Measurements from ENCODE around the gene ARIH2.
A peak's percentile ranks its signal among the peaks of the same experiment; 100 is the strongest.

The ARIH2 gene

DNA sequence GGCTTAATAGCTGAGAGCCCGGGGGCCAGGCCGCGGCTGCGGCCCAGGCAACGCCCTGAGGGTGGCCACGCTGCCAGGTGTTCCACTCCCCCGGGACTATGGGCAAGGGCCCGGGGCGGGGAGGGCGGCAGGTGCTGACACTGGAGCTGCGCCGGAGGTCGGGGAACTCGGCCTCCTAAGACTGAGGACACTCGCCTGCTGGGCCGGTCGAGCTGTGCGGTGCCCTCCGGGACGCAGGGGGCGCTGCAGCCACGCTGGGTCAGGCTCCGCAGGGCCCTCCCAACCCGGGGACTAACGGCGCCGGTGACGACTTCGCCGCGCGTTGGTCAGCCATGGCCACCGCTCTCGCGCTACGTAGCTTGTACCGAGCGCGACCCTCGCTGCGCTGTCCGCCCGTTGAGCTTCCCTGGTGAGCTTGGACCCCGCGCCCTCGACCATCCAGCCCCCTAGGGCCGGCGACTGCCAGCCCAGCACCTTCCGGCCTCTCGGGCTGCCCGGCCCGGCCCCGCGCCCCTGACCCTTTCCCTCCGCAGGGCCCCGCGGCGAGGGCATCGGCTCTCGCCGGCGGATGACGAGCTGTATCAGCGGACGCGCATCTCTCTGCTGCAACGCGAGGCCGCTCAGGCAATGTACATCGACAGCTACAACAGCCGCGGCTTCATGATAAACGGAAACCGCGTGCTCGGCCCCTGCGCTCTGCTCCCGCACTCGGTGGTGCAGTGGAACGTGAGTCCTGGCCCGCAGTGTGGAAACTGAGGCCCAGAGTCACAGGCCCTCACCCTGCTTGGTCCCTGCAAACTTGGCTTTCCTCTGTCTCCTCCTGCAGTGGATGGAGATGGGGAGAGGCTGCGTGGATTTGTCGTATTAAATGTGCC lies 103.4 kb downstream of the ARIH2 start, which contains the start of gene NDUFAF3:
Gene NDUFAF3 (plus strand): TSS at position 309 of the 875 bp plus-strand sequence. CDS start 24 bp downstream, at position 333.
- peak; percentile 94 for DNase-seq

DNA sequence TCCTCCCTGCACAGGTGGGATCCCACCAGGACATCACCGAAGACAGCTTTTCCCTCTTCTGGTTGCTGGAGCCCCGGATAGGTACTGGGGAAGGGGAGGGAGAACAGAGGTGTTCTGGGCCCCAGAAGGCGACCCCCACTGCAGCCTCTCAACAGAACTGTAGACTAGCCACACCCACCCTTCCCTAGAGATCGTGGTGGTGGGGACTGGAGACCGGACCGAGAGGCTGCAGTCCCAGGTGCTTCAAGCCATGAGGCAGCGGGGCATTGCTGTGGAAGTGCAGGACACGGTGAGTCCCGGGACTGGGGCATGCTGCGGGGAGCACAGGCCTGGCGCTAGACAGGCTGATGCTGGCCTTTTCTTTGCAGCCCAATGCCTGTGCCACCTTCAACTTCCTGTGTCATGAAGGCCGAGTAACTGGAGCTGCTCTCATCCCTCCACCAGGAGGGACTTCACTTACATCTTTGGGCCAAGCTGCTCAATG lies 104.1 kb downstream of the ARIH2 start:
- no peak for DNase-seq

DNA sequence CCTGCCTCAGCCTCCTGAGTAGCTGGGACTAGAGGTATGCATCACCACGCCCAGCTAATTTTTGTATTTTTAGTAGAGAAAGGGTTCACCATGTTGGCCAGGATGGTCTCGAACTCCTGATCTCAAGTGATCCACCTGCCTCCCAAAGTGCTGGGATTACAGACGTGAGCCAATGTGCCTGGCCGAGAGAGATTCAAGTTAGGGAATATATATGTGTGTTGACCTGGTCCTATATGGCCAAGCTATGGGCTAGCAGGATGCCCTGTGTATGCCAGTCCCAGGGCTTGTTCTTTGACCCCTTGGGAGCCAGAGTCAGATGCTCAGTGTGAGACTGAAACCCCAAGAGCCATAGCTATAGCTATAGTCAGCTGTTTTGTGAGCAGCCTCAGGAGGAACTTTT lies 105.1 kb downstream of the ARIH2 start:
- DNase-seq: no peak

DNA sequence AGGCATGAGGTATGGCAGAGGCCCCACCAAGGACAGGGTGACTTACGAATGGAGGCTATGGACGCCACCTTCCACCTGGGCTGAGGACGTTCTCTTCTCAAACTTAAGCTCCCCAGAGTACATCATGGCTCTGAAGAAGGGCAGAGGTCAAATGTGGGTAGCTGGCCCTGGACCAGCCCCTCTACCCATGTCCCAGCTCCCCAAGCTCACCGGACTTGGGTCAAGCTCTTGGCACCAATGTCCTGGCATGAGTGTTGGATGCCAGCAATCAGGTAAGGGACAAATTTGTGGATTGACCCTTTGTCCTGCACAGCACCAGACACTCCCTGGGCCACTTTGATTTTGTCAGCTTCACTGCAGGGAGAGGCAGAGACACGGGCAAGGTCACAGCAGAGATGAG lies 105.8 kb downstream of the ARIH2 start:
- DNase-seq: no peak

DNA sequence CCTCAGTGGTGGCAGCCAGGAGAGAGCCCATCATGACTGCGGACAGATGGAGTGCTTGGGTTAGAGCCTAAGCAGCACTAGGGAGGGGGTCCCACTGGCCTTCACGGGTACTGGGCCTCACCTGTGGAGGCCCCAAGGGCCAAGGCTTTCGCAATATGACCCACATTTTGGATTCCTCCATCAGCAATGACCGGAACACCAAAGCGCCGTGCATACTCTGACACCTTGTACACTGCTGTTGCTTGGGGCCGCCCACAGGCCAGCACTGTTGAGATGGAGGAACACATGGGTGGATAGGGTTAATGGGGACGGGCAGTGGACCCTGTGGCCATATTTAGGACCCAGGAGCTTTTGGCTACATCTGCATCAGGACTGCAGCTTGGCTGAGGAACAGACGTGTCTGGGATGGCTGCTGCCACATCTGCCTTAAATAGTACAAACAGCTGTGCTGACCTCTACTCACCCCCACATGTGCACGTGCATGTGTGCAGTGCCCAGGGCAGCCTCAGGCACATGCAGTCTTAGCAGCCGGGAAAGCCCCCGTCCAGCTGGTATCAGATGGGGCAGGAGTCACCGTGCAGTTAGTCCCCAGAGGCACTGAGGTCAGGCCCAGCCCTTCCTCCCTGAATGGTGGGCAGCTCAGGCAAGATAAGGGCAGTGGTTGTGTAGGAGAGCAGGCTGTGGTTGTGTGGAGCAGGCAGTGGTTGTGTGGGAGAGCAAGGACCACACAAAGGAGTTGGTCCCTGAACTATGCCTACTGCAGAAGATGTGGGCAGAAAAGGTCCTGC lies 106.6 kb downstream of the ARIH2 start:
- no peak for DNase-seq

DNA sequence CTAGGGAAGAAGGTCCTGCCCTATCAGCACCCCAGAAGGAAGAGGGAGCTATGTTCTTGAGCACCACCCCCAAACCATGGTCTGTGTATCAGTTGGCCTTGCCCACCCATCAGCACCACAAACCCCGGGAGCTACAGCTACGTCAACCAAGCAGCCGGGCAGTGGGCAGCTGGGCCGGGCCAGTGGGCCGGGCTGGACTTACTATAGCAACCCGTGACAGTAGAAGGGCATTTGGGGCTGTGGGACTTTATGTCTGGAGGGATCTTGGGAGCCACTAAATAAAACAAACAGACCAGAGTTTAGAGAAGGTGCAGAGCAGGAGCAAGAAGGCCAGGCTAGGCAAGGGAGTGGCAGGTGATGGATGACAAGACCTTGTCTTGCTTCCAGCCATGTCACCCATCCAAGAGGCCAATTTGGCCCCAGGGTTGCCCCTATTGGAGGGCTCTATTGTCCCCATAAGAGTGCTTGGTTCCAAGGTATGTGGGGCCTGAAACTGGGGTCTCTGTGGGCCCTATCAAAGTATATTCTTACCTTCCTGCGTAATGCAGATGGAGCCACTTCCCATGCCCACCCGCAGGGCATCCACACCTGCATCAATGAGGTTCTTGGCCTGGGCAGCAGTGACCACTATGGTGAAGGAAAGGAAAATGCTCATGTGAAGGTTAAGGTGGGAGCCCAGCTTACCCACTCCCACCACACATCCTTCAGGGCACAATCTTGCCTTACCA lies 107.3 kb downstream of the ARIH2 start:
- DNase-seq: no peak

DNA sequence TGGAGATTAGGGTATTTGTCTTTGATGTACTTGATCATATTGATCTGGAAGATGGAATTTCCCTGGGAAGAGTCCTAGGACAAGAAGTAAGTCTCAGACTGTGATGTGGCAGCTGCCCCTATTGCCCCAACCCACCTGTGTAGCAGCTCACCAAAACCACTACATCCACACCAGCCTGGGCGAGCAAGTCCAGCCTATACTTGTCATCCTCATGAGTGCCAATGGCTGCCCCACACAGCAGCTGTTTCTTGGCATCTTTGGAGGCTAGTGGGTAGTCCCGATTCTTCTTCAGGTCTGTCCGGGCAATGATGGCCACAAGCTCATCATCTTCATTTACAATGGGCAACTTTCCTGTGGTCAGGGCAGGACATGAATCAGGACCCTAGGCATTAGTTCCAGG lies 107.9 kb downstream of the ARIH2 start:
- DNase-seq: no peak

DNA sequence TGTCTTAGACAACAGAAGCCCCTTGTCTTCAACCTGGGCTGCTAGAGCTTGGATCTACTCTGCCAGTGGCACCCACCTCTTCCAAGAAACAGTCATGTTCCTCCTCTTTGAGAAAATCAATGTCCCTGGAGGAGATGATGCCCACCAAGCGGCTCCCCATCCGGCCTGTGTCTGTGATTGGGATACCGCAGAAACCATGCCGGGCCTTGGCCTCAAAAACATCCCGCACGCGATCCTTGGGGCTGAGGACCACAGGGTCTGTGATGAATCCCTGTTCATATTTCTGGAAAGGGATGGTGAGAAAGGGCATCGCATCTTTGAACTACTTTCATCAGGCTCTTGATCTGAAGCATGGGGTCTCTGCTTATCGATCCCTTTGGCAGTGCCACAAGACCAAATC lies 109.0 kb downstream of the ARIH2 start:
- DNase-seq: no peak

DNA sequence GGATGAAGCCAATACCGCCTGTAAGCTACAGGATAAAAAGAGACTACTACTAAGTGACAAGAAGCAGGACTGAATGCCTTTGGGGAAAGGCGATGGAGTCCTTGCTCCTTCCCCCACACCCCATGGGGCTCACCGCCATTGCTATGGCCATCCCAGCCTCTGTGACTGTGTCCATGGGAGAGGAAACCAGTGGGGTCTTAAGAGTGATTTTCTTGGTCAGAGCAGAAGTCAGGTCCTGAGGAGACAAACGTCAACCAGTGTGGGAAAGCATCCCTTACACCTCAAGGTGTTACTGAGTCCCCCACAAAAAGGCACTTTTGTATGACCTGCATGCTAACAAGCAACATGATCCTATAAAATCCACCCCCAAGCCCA lies 109.6 kb downstream of the ARIH2 start:
- no peak for DNase-seq

DNA sequence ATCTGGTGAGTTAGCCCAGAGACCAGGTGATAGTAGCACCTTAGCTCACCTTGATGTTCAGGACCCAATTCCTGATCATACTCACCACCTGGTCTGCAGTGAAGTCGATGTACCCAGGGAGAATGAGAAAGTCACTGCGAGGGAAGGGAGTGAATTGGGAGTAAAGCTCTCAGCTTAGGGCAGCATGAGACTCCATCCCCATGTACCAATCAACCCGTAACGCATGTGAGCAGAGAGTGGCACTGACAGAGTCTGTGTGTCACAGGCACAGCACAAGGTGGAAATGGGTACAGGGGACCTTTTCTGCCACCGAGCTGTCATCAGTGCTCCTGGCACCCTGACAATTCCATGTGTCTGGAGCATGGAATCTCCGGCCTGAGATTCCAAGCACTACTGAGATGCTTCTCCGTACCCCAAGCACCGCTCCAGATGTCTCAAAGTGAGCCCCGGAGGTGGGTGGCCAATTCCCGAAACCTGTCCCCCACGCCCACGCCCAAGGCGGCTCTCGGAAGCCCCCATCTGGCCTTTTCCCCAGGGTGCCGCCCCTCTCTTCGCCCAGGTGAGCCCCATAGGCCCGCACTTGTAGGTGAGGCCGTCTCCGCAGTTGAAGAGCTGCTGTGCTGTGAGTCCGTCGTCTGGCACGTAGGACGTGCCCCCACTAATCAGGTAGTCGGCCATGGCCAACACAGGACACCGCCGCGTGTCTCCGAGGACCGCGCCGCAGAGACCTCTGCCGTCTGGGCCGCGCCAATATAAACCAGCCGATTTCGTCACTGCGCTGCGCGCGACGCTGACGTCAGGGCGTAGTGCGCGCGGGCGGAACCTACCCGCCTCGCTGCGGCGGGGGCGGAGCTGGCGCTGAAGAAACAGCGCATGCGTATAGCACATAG lies 110.3 kb downstream of the ARIH2 start, which contains the start of gene IMPDH2:
Gene IMPDH2 (minus strand): TSS at position 726 of the 890 bp plus-strand sequence. CDS start 48 bp downstream, at position 678.
- DNase-seq: peak; percentile 95

DNA sequence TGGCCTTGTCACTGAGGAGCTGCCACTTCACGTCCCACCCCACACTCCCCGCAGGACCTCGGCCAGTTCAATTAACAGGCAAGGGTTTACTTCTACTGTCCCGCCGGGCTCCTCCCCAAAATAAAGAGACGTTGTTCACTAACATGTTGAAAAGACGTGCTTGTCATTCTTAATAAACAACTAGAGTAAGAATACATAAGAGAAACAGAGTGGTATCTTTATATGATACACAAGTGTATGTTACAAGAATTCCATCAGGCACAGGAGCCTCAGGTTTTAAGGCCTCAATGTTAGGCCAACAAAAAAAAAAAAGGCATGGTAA lies 110.9 kb downstream of the ARIH2 start:
- DNase-seq: no peak

DNA sequence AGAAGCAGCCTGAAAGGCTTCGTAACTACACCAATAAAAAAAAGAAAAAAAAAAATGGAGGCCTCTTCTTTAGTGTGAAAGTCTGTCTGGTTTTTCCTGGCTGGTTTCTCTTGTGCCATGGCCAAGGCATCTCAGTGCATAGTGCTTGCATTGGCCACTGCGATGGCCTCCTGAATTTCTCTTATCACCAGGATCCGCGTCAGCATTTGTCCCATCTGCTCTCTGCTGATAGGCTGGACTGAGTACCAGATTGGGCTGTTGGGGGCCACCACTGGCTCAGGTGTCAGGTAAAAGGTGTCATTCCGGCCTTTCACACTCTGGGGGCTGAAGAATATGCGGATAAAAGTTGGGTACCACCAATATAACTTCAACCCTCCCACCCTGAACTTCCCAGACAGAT lies 111.7 kb downstream of the ARIH2 start:
- DNase-seq: no peak

DNA sequence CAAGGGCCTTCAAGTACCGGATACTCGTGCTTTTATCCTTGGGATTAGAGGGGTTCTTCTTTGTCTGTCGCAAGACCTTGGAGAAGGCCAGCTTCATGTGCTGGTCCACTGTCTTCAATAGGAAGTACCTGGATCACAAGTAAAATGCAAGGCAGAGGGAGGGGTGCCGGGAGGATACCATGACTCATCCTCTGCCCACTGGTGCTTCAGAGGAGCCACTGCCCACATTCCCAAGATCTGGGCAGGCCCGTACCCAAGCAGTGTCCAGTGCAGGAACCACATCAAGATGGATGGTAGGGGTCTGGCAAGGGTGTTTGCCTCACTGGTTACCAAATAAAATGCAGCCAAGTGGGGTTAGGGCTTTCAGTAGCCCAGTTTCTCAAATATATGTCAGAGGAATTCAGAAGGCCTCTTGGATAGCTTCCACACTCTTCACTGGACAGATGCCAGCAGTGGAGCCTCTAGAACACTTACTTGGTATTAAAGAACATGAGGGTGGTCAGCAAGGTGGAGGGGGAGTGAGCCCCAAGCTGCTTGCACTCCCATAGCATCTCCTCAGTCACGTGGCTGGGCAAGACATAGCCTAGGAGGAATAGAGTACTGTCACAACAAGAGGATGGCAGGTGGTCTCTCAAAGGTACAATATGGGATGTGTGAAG lies 114.1 kb downstream of the ARIH2 start:
- no peak for DNase-seq

DNA sequence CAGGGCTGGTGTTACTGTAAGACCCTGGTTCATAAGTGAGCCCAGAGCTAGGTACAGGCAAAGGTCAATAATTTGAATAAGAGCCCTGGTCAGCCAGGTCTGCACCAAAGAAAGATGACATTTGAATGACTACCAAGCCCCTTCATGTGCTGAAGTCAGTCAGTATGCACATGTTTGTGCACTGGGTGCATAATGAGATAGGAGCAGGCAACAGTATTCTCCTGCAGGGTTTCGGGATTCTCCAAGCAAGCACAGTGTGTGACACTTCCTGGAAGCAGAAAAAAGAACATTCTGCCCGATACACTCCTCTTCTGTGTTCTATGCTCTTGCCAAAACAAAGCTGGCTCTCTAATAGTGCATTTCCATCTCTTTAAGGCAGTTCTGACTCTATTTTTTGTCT lies 116.0 kb downstream of the ARIH2 start:
- DNase-seq: no peak

DNA sequence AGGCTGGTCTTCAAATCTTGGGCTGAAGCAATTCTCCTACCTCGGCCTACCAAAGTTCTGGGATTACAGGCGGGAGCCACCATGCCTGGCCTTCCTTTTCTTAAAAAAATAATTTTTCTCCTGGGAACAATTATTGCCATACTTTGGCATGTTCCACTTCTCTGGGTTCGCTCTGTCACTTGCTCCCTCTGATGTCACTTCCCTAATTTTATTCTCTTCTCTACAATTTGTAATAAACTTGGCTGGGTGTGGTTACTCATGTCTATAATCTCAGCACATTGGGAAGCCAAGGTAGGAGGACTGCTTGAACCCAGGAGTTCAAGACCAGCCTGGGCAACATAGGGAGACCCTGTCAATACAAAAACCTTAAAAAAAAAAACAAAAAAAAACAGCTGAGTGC lies 116.6 kb downstream of the ARIH2 start:
- no peak for DNase-seq

Measured in activated T-cell treated with anti-CD3 and anti-CD28 coated beads, Interleukin-2, amount 50 U/mL, for 1 hour (primary cell).